ENCODE results near the gene MPO. TPM values are rescaled to one million over a fixed set of nuclear protein-coding genes. Genes with fewer than 3 reads are reported as not detected.

The MPO gene
- total RNA-seq, 1 experiment from 2014 or later = not detected

GRCh38 chr17:58323366-58324055 is 42.8 kb upstream of the MPO start (continued):
- TF ChIP-seq ZNF532 (CRISPR knock-in tag; IDR thresholded peaks at IDR 0.05; ENCODE audit: borderline replicate concordance) = no peak
- TF ChIP-seq EMX1 (CRISPR knock-in tag; IDR thresholded peaks at IDR 0.05) = no peak
- TF ChIP-seq ZNF138 (CRISPR knock-in tag; conservative IDR thresholded peaks at IDR 0.05) = no peak

DNA sequence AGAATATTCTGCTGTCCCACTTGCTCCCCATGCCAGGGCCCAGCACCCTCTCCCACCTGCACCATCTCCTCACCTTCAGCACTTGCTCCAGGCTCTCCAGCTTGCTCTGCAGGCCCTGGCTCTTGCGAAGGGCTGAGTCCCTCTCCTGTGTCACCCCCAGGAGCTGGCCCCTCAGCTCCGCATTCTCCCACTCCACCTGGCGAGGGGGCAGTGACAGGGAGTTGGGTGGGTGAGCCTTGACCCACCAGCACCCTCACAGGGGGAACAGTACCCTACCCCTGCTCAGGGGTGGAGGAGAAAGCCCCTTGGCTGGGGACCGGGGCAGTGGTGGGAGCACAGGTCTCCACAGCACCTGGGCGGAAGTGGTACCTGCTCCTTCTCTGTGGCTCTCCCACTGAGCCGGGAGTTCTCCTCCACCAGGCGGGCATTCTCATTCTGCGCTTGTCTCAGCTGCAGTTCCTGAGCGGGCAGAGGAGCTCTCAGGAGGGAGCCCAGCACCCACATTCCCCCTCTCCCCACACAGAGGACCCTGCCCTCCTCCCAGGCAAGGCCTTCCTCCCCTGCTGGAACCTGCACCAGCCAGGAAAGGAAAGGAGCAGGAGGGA is 41.9 kb upstream of the MPO start:
- DNase-seq (ENCODE audit: low spot score) (no peak), ATAC-seq (no peak)
- Mint-ChIP-seq H3K27ac (no peak overlapping the region), H3K27me3 (ENCODE audit: low read depth) (peaks cover 50% of the 10 kb centered on the region), H3K4me3 (no peak overlapping the region), H3K4me1 (peaks cover 24% of the 10 kb centered on the region), H3K9me3 (no peaks in the 10 kb centered on the region), H3K36me3 (0 out of 2 replicates have a peak, but pooled peaks cover 3% of the 10 kb centered on the region)
- CTCF ChIA-PET = interaction anchor here (0.7 to 2.7 kb wide), 8 partner anchors 10 to 126 kb away, joined by 3 to 17 read pairs (median 4); partner anchors contain the start of gene RNF43
- no peak for TF ChIP-seq E2F4 (CRISPR knock-in tag; IDR thresholded peaks at IDR 0.05; ENCODE audit: borderline replicate concordance, low read depth)
- TF ChIP-seq NR1H2 (CRISPR knock-in tag; IDR thresholded peaks at IDR 0.05) = no peak
- TF ChIP-seq, protein P1, sequence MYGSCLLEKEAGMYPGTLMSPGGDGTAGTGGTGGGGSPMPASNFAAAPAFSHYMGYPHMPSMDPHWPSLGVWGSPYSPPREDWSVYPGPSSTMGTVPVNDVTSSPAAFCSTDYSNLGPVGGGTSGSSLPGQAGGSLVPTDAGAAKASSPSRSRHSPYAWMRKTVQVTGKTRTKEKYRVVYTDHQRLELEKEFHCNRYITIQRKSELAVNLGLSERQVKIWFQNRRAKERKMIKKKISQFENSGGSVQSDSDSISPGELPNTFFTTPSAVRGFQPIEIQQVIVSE (CRISPR knock-in tag; IDR thresholded peaks at IDR 0.05; ENCODE audit: borderline replicate concordance) = no peak
- TF ChIP-seq TEAD4 (CRISPR knock-in tag; IDR thresholded peaks at IDR 0.05) = no peak
- TF ChIP-seq RORB (CRISPR knock-in tag; IDR thresholded peaks at IDR 0.05) = no peak
- TF ChIP-seq ZNF423 (CRISPR knock-in tag; IDR thresholded peaks at IDR 0.05) = no peak
- TF ChIP-seq E2F5 (CRISPR knock-in tag; IDR thresholded peaks at IDR 0.05) = no peak
- no peak for TF ChIP-seq EMX1 (CRISPR knock-in tag; IDR thresholded peaks at IDR 0.05)
- TF ChIP-seq ATF1 (CRISPR knock-in tag; IDR thresholded peaks at IDR 0.05) = no peak
- TF ChIP-seq GTF2I (CRISPR knock-in tag; conservative IDR thresholded peaks at IDR 0.05) = no peak
- TF ChIP-seq ATF3 (CRISPR knock-in tag; conservative IDR thresholded peaks at IDR 0.05) = no peak
- TF ChIP-seq IRF2 (CRISPR knock-in tag; IDR thresholded peaks at IDR 0.05; ENCODE audit: borderline replicate concordance, low read depth) = no peak
- no peak for TF ChIP-seq FOXK1 (CRISPR knock-in tag; IDR thresholded peaks at IDR 0.05)
- TF ChIP-seq CBFB (CRISPR knock-in tag; IDR thresholded peaks at IDR 0.05; ENCODE audit: low read depth) = no peak
- TF ChIP-seq, protein P2, sequence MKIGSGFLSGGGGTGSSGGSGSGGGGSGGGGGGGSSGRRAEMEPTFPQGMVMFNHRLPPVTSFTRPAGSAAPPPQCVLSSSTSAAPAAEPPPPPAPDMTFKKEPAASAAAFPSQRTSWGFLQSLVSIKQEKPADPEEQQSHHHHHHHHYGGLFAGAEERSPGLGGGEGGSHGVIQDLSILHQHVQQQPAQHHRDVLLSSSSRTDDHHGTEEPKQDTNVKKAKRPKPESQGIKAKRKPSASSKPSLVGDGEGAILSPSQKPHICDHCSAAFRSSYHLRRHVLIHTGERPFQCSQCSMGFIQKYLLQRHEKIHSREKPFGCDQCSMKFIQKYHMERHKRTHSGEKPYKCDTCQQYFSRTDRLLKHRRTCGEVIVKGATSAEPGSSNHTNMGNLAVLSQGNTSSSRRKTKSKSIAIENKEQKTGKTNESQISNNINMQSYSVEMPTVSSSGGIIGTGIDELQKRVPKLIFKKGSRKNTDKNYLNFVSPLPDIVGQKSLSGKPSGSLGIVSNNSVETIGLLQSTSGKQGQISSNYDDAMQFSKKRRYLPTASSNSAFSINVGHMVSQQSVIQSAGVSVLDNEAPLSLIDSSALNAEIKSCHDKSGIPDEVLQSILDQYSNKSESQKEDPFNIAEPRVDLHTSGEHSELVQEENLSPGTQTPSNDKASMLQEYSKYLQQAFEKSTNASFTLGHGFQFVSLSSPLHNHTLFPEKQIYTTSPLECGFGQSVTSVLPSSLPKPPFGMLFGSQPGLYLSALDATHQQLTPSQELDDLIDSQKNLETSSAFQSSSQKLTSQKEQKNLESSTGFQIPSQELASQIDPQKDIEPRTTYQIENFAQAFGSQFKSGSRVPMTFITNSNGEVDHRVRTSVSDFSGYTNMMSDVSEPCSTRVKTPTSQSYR (CRISPR knock-in tag; IDR thresholded peaks at IDR 0.05) = no peak
- TF ChIP-seq ETV6 (CRISPR knock-in tag; IDR thresholded peaks at IDR 0.05) = no peak
- POLR2A ChIA-PET = interaction anchor here (1.9 to 3.2 kb wide), 3 partner anchors 15 to 95 kb away, joined by 7 to 9 read pairs (median 9); partner anchors contain the start of genes RNF43 and SUPT4H1
